Left cardiac atrium (tissue), 4 donors: Measurements from ENCODE around the gene SNU13. TPM values are rescaled to one million over a fixed set of nuclear protein-coding genes. Genes with fewer than 3 reads are reported as not detected.
"Not testable (repeated sequence)": the region's sequence is repeated elsewhere in the genome, so short reads cannot be mapped to it uniquely, and the experiment has no call there.

Experiments used
- ATAC-seq, 2 donors: fragments of 200-7000 bp; cut with Tn5 transposase; one replicate each; pipeline ENCODE4 v1.9.1; 2020; ENCODE audit warnings: mild to moderate bottlenecking in 2 of 2, moderate library complexity in 2 of 2
- DNase-seq: peaks from one replicate; pipeline ENCODE4 v3.0.0-alpha.2; 2020
- intact Hi-C, 2 donors: fragments of 100-400 bp; cut with DNase I; formaldehyde crosslinking; loops; one replicate each; pipeline versions ENCODE4 v1.14.1 to v1.15.1; 2022 to 2023
- long read RNA-seq: library from polyadenylated mRNA; unstranded; transcript quantifications from one replicate; pipeline ENCODE4 v2.0.0, GENCODE V29; 2021
- total RNA-seq, 2 donors: library from RNA; stranded (reverse); fragmentation: NEBNext Ultra II Directional; extraction: Animal tissue kit (Norgen Biotek cat#: 25700); gene quantifications; one replicate each; pipeline ENCODE4 v1.2.1, GENCODE V29; 2021
- donor health status: DM: no; HTN: yes; CAD: no.
- donor health status: DM: no; HTN: yes; CAD: no; lungs with severe emphysema.
- donor health status: DM: yes; HTN: yes; CAD: no.
- donor health status: Dilated cardiomyopathy.

Gene SNU13
- total RNA-seq = 100 to 1,000 TPM; 178 to 226 TPM
- long read RNA-seq, transcript SNU13-202 (3 exons, 1,503 nt) = major isoform, 77 of 128 reads
- long read RNA-seq, transcript SNU13-201 (3 exons, 877 nt) = minor isoform, 44 of 128 reads
- long read RNA-seq, partial matches to known transcripts = 1 of 128 reads
- long read RNA-seq, other reads (novel, unspliced or antisense) = 6 of 128 reads

- intact Hi-C loops = no loop called here
- ATAC-seq (peak; percentile 97 to 99), DNase-seq (peak; percentile 96)
Observed at GRCh38 chr22:41688365-41689211, at the start of gene SNU13. Gene SNU13 (minus strand): TSS chr22:41688867. CDS start chr22:41688796, 71 bp downstream.

GRCh38 chr22:41733241-41733640, 44.6 kb upstream of the SNU13 start:
- ATAC-seq, DNase-seq, intact Hi-C loops: not testable (repeated sequence)

GRCh38 chr22:41732096-41732772, 43.6 kb upstream of the SNU13 start:
- intact Hi-C loops = no loop called here
- no peak for DNase-seq
- no peak for ATAC-seq

GRCh38 chr22:41731609-41732008, 42.9 kb upstream of the SNU13 start:
- DNase-seq = no peak
- intact Hi-C loops = no loop called here
- no peak for ATAC-seq

- intact Hi-C loops = no loop called here
- no peak for DNase-seq
- no peak for ATAC-seq
Observed at GRCh38 chr22:41725510-41726110, 36.9 kb upstream of the SNU13 start.

- no peak for DNase-seq
- intact Hi-C loops = no loop called here
- ATAC-seq = no peak
Observed at GRCh38 chr22:41722496-41722895, 33.8 kb upstream of the SNU13 start.

GRCh38 chr22:41713004-41713403, 24.3 kb upstream of the SNU13 start:
- DNase-seq (no peak), ATAC-seq (no peak)
- intact Hi-C loops = no loop called here

GRCh38 chr22:41709341-41709740, 20.7 kb upstream of the SNU13 start:
- DNase-seq (no peak), ATAC-seq (no peak)
- intact Hi-C loops = loop anchor here in 1 of 2 donors (10.0 kb wide), 2 partner anchors 95 to 215 kb away; partner anchors contain the start of genes CCDC134 and TNFRSF13C

GRCh38 chr22:41702763-41703162, 14.1 kb upstream of the SNU13 start:
- intact Hi-C loops = loop anchor here in 1 of 2 donors (10.0 kb wide), 2 partner anchors 102 to 222 kb away; partner anchors contain the start of genes CCDC134 and TNFRSF13C
- ATAC-seq = no peak

GRCh38 chr22:41700108-41700364, 11.4 kb upstream of the SNU13 start:
- ATAC-seq = no peak
- intact Hi-C loops = loop anchor here in 1 of 2 donors (10.0 kb wide), 2 partner anchors 105 to 225 kb away; partner anchors contain the start of genes CCDC134 and TNFRSF13C
- no peak for DNase-seq

More at GRCh38 chr22:41702763-41703162, 14.1 kb upstream of the SNU13 start:
- no peak for DNase-seq

- intact Hi-C loops = loop anchor here (5.0 to 10.0 kb wide), 4 partner anchors 105 to 243 kb away; partner anchors contain the start of genes CCDC134 (in 1 of the 2) and TNFRSF13C (in 1 of the 2)
- ATAC-seq = peak; percentile 78 to 81
- DNase-seq = peak; percentile 92
Observed at GRCh38 chr22:41699264-41700107, 10.8 kb upstream of the SNU13 start, which contains the start of gene MEI1. Gene MEI1 (plus strand): TSS chr22:41699503. CDS start chr22:41699539, 36 bp downstream.

- ATAC-seq (peak; percentile 84 to 86), DNase-seq (peak; percentile 95)
- intact Hi-C loops = loop anchor here (1.0 to 10.0 kb wide), 3 partner anchors 128 to 245 kb away; no protein-coding TSS in a partner anchor
Observed at GRCh38 chr22:41697126-41697775, 8.6 kb upstream of the SNU13 start.

- no peak for DNase-seq
- peak in 1 of 2 donors; percentile 4 for ATAC-seq
- intact Hi-C loops = loop anchor here (1.0 to 10.0 kb wide), 3 partner anchors 128 to 246 kb away; no protein-coding TSS in a partner anchor
Observed at GRCh38 chr22:41696703-41697102, 8.0 kb upstream of the SNU13 start.

- intact Hi-C loops = loop anchor here (5.0 to 10.0 kb wide), 2 partner anchors 130 to 247 kb away; no protein-coding TSS in a partner anchor
Observed at GRCh38 chr22:41695211-41695610, 6.5 kb upstream of the SNU13 start.

GRCh38 chr22:41690476-41690875, 1.8 kb upstream of the SNU13 start:
- intact Hi-C loops = loop anchor here in 1 of 2 donors (10.0 kb wide), 1 partner anchor 134 kb away; no protein-coding TSS in a partner anchor
- ATAC-seq = no peak

More at GRCh38 chr22:41695211-41695610, 6.5 kb upstream of the SNU13 start:
- no peak for ATAC-seq
- DNase-seq = no peak

GRCh38 chr22:41687901-41688364, 734 bp downstream of the SNU13 start:
- peak; percentile 25 to 40 for ATAC-seq
- DNase-seq = peak; percentile 43
- intact Hi-C loops = no loop called here

More at GRCh38 chr22:41690476-41690875, 1.8 kb upstream of the SNU13 start:
- DNase-seq = no peak

- ATAC-seq, intact Hi-C loops, DNase-seq: not testable (repeated sequence)
Observed at GRCh38 chr22:41686890-41687289, 1.8 kb downstream of the SNU13 start.
